Smooth muscle cell (in vitro differentiated cells): Measurements from ENCODE around the gene BCL2L11. TPM values are rescaled to one million over a fixed set of nuclear protein-coding genes. Genes with fewer than 3 reads are reported as not detected.

Experiments used
- DNase-seq: peaks from one replicate; lab custom pipeline; 2025; ENCODE audit not compliant: unreplicated experiment; lab: John Stamatoyannopoulos, UW
- H2AFZ ChIP-seq: fragments of 200-600 bp; sonication (generic); 2 replicates; pipeline ENCODE4 v1.6.0; 2016; ENCODE audit warnings: antibody characterized with exemption, low read depth, mild to moderate bottlenecking
- H3F3A ChIP-seq: fragments of 200-600 bp; sonication (generic); 2 replicates; pipeline ENCODE4 v1.6.0; 2017; ENCODE audit warnings: antibody characterized with exemption, low read depth
- H3K27ac ChIP-seq: fragments of 200-600 bp; sonication (generic); 2 replicates; pipeline ENCODE4 v1.5.1; 2016; ENCODE audit warnings: low read depth, mild to moderate bottlenecking
- H3K27me3 ChIP-seq: fragments of 200-600 bp; sonication (generic); 2 replicates; pipeline ENCODE4 v1.6.1; 2016; ENCODE audit warnings: low read depth, mild to moderate bottlenecking
- H3K36me3 ChIP-seq: fragments of 200-600 bp; sonication (generic); 2 replicates; pipeline ENCODE4 v1.5.1; 2016; ENCODE audit warnings: low read depth
- H3K4me1 ChIP-seq: fragments of 200-600 bp; sonication (generic); 2 replicates; pipeline ENCODE4 v1.5.1; 2016; ENCODE audit warnings: low read depth
- H3K4me2 ChIP-seq: fragments of 200-600 bp; sonication (generic); 2 replicates; pipeline ENCODE4 v1.6.0; 2016; ENCODE audit warnings: mild to moderate bottlenecking
- H3K4me3 ChIP-seq: fragments of 200-600 bp; sonication (generic); 2 replicates; pipeline ENCODE4 v1.5.1; 2016; ENCODE audit warnings: mild to moderate bottlenecking
- H3K79me2 ChIP-seq: fragments of 200-600 bp; sonication (generic); 2 replicates; pipeline ENCODE4 v1.6.0; 2016; ENCODE audit warnings: low read depth, mild to moderate bottlenecking
- H3K9ac ChIP-seq: fragments of 200-600 bp; sonication (generic); 2 replicates; pipeline ENCODE4 v1.6.0; 2016; ENCODE audit warnings: low read depth
- H3K9me3 ChIP-seq: fragments of 200-600 bp; sonication (generic); replicated peaks from 2 replicates; pipeline ENCODE4 v1.5.1; 2016; ENCODE audit warnings: low read depth
- H4K20me1 ChIP-seq: fragments of 200-600 bp; sonication (generic); 2 replicates; pipeline ENCODE4 v1.6.0; 2016; ENCODE audit warnings: low read depth
- CTCF ChIP-seq: fragments of 200-600 bp; sonication (generic); IDR thresholded peaks from 2 replicates; pipeline ENCODE4 v1.5.1; 2017; ENCODE audit warnings: borderline replicate concordance, mild to moderate bottlenecking, antibody characterized with exemption; ENCODE audit not compliant: insufficient read depth, poor library complexity, severe bottlenecking
- WGBS: methylation state at CpG from one replicate; pipeline ENCODE4 v1.1.7; 2016; ENCODE audit warnings: low lambda C conversion rate; 5-methylcytosine and 5-hydroxymethylcytosine counted together
- polyA plus RNA-seq: library from polyadenylated mRNA; unstranded; fragments of >200 nt; fragmentation: Nextera tagmentation; extraction: Ambion mirVana; gene quantifications from 2 replicates; pipeline ENCODE4 v1.2.1, GENCODE V29; 2016
- total RNA-seq: library from RNA; depleted of rRNA; stranded (reverse); fragments of >200 nt; gene quantifications from 2 replicates; pipeline ENCODE4 v1.2.3, GENCODE V29; 2014

BCL2L11 gene
- total and polyA plus RNA-seq, 2 experiments from 2014 or later, result 4.9 to 10.0 TPM

DNA sequence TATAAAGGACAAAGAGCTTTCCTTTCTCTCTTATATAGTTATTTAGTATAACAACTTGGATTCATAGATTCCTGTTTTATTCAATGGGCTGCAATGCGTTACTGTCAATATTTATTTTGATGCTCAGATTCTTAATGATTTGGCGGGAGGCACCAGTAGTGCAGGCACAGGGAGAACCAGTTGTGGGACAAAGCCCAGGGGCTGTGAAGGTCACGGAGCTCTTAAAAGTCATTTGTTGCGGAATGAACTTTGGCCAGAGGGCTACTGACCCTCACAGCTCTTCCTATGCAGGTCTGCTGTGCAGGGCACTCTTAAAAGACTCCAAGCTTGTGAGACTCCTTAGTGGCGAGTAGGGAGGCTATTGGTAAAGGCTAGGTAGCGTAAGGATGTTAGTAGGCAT, 34.0 kb downstream of the BCL2L11 start:
- 88% methylated on average over 6 of the region's 6 CpGs for WGBS
- Histone ChIP-seq H3K4me1 (no peaks in the 10 kb centered on the region), H2AFZ (no peak overlapping the region), H3K27ac (no peak overlapping the region), H3K4me3 (no peak overlapping the region), H3K79me2 (peaks cover 13% of the 10 kb centered on the region), H3K9me3 (no peaks in the 10 kb centered on the region), H3K36me3 (no peaks in the 10 kb centered on the region), H3K9ac (no peak overlapping the region), H3K27me3 (no peaks in the 10 kb centered on the region), H3K4me2 (no peak overlapping the region), H4K20me1 (peaks cover 69% of the 10 kb centered on the region), H3F3A (no peaks in the 10 kb centered on the region)
- TF ChIP-seq CTCF, result no peak
- no peak for DNase-seq

DNA sequence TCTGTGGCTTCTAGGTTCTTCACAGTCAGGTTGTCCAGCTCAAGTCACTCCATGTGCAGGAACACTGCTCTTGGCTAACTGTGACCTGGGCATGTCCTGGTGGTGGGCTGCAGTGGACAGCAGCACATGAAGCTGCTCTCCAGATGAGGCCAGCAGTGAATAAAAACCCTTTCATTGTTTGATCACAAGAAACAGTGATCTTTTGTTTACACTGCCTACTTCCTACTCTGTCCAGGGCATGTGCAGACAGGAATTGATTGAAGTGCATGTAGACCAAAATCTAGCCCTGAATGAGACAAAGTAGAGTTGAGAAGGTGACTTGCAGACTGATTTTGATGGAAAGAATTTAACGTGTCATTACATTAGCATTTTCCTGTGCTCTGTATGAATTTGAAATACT, 34.9 kb downstream of the BCL2L11 start:
- no peak overlapping the region for H3K4me3 ChIP-seq
- H3K36me3 ChIP-seq, result no peaks in the 10 kb centered on the region
- H3K27ac ChIP-seq, result no peak overlapping the region
- WGBS, result 74% methylated on average over 1 of the region's 1 CpG
- no peak for TF ChIP-seq CTCF
- peaks cover 70% of the 10 kb centered on the region for H4K20me1 ChIP-seq
- no peaks in the 10 kb centered on the region for H3K4me1 ChIP-seq
- no peak overlapping the region for H2AFZ ChIP-seq
- DNase-seq, result no peak
- H3K79me2 ChIP-seq, result peaks cover 13% of the 10 kb centered on the region
- no peak overlapping the region for H3K9ac ChIP-seq
- no peaks in the 10 kb centered on the region for H3K9me3 ChIP-seq
- H3F3A ChIP-seq, result no peaks in the 10 kb centered on the region
- no peak overlapping the region for H3K4me2 ChIP-seq
- H3K27me3 ChIP-seq, result no peaks in the 10 kb centered on the region

DNA sequence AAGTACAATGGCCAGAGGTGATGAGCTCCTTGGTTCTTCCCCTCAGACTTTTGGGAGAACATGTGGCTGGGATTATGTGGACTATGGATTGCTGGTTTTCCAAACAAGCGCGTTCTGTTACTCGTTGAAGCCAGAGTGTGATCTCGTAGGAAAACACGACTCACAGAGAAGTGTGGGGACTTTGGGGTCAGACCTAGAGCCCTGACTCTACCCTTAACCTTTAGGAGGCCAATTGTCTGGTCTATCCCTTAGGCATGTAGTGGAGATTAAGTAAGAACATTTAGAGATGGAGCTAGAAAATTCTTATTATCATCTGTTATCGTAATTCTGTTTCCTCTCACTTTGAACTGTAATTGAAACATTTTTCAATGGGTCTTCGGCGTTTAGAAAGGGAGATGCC, 35.8 kb downstream of the BCL2L11 start:
- H2AFZ ChIP-seq, result no peak overlapping the region
- H3F3A ChIP-seq, result no peaks in the 10 kb centered on the region
- H4K20me1 ChIP-seq, result peaks cover 77% of the 10 kb centered on the region
- DNase-seq, result no peak
- H3K9me3 ChIP-seq, result no peaks in the 10 kb centered on the region
- no peak overlapping the region for H3K4me2 ChIP-seq
- 79% methylated on average over 8 of the region's 8 CpGs for WGBS
- no peak overlapping the region for H3K9ac ChIP-seq
- no peak overlapping the region for H3K27ac ChIP-seq
- H3K36me3 ChIP-seq, result no peaks in the 10 kb centered on the region
- no peaks in the 10 kb centered on the region for H3K27me3 ChIP-seq
- no peak overlapping the region for H3K4me3 ChIP-seq
- H3K4me1 ChIP-seq, result no peaks in the 10 kb centered on the region
- TF ChIP-seq CTCF, result no peak
- peaks cover 13% of the 10 kb centered on the region for H3K79me2 ChIP-seq

GRCh38 chr2:111157071-111157661, 36.5 kb downstream of the BCL2L11 start:
- H3F3A ChIP-seq, result no peaks in the 10 kb centered on the region
- no peak overlapping the region for H2AFZ ChIP-seq
- H3K4me3 ChIP-seq, result no peak overlapping the region
- H4K20me1 ChIP-seq, result peaks cover 77% of the 10 kb centered on the region
- no peak overlapping the region for H3K27ac ChIP-seq
- no peaks in the 10 kb centered on the region for H3K27me3 ChIP-seq
- no peaks in the 10 kb centered on the region for H3K9me3 ChIP-seq
- H3K36me3 ChIP-seq, result no peaks in the 10 kb centered on the region
- DNase-seq, result no peak
- H3K79me2 ChIP-seq, result peaks cover 13% of the 10 kb centered on the region
- H3K9ac ChIP-seq, result no peak overlapping the region
- H3K4me2 ChIP-seq, result no peak overlapping the region
- 90% methylated on average over 5 of the region's 5 CpGs for WGBS
- TF ChIP-seq CTCF, result no peak
- no peaks in the 10 kb centered on the region for H3K4me1 ChIP-seq
